HG02623 (cell line): ENCODE results near the gene UGCG.
"Not testable (repeated sequence)": the region's sequence is repeated elsewhere in the genome, so short reads cannot be mapped to it uniquely, and the experiment has no call there.

Experiments
- ATAC-seq: cut with Tn5 transposase; IDR thresholded peaks from one replicate; pipeline ENCODE4 v1.9.1; 2021; ENCODE audit warnings: moderate library complexity; ENCODE audit not compliant: unreplicated experiment

Gene UGCG

GRCh38 chr9:111890334-111890733 is 6.3 kb upstream of the UGCG start:
- ATAC-seq = no peak

- ATAC-seq = not testable (repeated sequence)
Measured at GRCh38 chr9:111890867-111891266, 5.7 kb upstream of the UGCG start.

GRCh38 chr9:111891910-111892499 is 4.6 kb upstream of the UGCG start:
- no peak for ATAC-seq

GRCh38 chr9:111896942-111897600 is 457 bp downstream of the UGCG start:
- peak; percentile 39 for ATAC-seq

GRCh38 chr9:111897601-111898137 is 1.1 kb downstream of the UGCG start:
- ATAC-seq = peak; percentile 27

- ATAC-seq = no peak
Measured at GRCh38 chr9:111898331-111899096, 1.9 kb downstream of the UGCG start.

- ATAC-seq = no peak
Measured at GRCh38 chr9:111900151-111900857, 3.7 kb downstream of the UGCG start.

GRCh38 chr9:111900858-111901612 is 4.4 kb downstream of the UGCG start:
- no peak for ATAC-seq

GRCh38 chr9:111902391-111903139 is 6.0 kb downstream of the UGCG start:
- no peak for ATAC-seq

GRCh38 chr9:111903535-111903934 is 6.9 kb downstream of the UGCG start:
- not testable (repeated sequence) for ATAC-seq

- no peak for ATAC-seq
Measured at GRCh38 chr9:111904026-111904425, 7.4 kb downstream of the UGCG start.

- ATAC-seq = no peak
Measured at GRCh38 chr9:111904891-111905291, 8.3 kb downstream of the UGCG start.

GRCh38 chr9:111907147-111907546 is 10.5 kb downstream of the UGCG start:
- no peak for ATAC-seq

GRCh38 chr9:111909444-111909843 is 12.8 kb downstream of the UGCG start:
- ATAC-seq = no peak

GRCh38 chr9:111910428-111910827 is 13.8 kb downstream of the UGCG start:
- no peak for ATAC-seq

- ATAC-seq = no peak
Measured at GRCh38 chr9:111913159-111913558, 16.5 kb downstream of the UGCG start.

GRCh38 chr9:111914749-111915424 is 18.3 kb downstream of the UGCG start:
- ATAC-seq = no peak

- no peak for ATAC-seq
Measured at GRCh38 chr9:111915425-111915758, 18.8 kb downstream of the UGCG start.

- peak; percentile 65 for ATAC-seq
Measured at GRCh38 chr9:111916234-111916645, 19.6 kb downstream of the UGCG start.
